Measurements from ENCODE around the gene PITX3.

The PITX3 gene

DNA sequence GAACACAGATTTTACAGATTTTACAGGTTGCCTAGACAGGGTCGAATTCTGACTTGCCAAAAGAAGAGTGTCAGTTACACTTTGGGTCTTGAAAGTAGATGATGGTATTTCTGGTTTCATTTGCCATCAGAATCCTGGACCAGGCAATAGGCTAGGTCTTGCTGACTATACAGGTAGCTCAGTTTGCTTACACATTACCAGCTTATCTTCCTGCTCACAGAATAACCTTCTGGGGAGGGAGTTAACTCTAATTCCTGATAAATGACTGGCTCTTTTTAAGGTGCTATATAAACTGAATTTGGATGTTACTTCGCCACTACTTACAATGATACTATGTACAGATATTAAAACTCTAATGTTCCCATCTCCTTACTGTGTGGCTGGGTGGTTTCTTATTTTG, 43.8 kb upstream of the PITX3 start:
- TF ChIP-seq, protein P1, sequence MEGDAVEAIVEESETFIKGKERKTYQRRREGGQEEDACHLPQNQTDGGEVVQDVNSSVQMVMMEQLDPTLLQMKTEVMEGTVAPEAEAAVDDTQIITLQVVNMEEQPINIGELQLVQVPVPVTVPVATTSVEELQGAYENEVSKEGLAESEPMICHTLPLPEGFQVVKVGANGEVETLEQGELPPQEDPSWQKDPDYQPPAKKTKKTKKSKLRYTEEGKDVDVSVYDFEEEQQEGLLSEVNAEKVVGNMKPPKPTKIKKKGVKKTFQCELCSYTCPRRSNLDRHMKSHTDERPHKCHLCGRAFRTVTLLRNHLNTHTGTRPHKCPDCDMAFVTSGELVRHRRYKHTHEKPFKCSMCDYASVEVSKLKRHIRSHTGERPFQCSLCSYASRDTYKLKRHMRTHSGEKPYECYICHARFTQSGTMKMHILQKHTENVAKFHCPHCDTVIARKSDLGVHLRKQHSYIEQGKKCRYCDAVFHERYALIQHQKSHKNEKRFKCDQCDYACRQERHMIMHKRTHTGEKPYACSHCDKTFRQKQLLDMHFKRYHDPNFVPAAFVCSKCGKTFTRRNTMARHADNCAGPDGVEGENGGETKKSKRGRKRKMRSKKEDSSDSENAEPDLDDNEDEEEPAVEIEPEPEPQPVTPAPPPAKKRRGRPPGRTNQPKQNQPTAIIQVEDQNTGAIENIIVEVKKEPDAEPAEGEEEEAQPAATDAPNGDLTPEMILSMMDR (IDR thresholded peaks at IDR 0.05; ENCODE audit: low read depth, low read length) = no peak
- TF ChIP-seq POLR2A (IDR thresholded peaks at IDR 0.05; ENCODE audit: extremely low read depth, insufficient read length) (no peak), MYC (IDR thresholded peaks at IDR 0.05; ENCODE audit: low read depth, low read length) (no peak)
- TF ChIP-seq, protein P2, sequence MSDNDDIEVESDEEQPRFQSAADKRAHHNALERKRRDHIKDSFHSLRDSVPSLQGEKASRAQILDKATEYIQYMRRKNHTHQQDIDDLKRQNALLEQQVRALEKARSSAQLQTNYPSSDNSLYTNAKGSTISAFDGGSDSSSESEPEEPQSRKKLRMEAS (IDR thresholded peaks at IDR 0.05; ENCODE audit: low read depth, low read length) = no peak
- H3K4me3 ChIP-seq (ENCODE audit: low read depth, low read length) = no peak overlapping the region
- DNase-seq (ENCODE audit: low read depth) = no peak

DNA sequence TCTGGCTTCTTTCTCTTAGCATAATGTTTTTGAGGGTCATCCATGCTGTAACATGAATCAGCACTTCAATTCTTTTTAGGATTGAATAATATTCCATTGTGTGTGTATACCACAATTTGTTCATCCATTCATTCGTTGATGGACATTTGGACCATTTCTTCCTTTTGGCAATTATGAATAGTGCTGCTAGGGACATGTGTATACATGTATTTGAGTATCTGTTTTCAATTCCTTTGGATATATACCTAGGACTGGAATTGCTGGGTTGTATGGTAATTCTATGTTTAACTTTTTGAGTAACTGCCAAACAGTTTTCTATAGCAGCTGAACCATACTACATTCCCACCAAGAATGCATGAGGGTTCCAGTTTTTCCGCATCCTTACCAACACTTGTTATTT, 43.2 kb upstream of the PITX3 start:
- DNase-seq (ENCODE audit: low read depth) = no peak
- no peak overlapping the region for H3K4me3 ChIP-seq (ENCODE audit: low read depth, low read length)
- TF ChIP-seq MYC (IDR thresholded peaks at IDR 0.05; ENCODE audit: low read depth, low read length) (no peak), POLR2A (IDR thresholded peaks at IDR 0.05; ENCODE audit: extremely low read depth, insufficient read length) (no peak)
- TF ChIP-seq, protein P2 (IDR thresholded peaks at IDR 0.05; ENCODE audit: low read depth, low read length) = no peak
- TF ChIP-seq, protein P1 (IDR thresholded peaks at IDR 0.05; ENCODE audit: low read depth, low read length) = no peak

DNA sequence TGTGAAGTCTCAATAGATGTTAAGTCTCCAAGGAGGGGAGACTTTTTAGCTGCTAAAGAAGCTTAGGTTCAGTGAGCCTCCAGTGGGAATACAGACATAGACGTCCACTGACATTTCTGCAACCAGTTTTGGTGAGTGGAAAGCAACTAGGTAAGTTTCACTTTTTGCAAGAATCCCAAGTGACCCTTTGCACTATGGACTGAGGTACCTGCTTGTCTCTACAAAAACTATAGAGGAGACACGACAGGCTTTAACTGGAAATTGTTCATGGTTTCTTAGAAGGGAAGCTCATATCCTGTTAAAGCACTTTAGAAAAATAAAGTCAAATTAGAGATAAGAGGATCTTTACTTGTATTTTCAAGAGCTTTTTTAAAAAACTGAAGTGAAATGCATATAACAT, 42.6 kb upstream of the PITX3 start:
- TF ChIP-seq MYC (IDR thresholded peaks at IDR 0.05; ENCODE audit: low read depth, low read length) (no peak), POLR2A (IDR thresholded peaks at IDR 0.05; ENCODE audit: extremely low read depth, insufficient read length) (no peak)
- TF ChIP-seq, protein P2 (IDR thresholded peaks at IDR 0.05; ENCODE audit: low read depth, low read length) = no peak
- TF ChIP-seq, protein P1 (IDR thresholded peaks at IDR 0.05; ENCODE audit: low read depth, low read length) = no peak
- no peak overlapping the region for H3K4me3 ChIP-seq (ENCODE audit: low read depth, low read length)
- no peak for DNase-seq (ENCODE audit: low read depth)

DNA sequence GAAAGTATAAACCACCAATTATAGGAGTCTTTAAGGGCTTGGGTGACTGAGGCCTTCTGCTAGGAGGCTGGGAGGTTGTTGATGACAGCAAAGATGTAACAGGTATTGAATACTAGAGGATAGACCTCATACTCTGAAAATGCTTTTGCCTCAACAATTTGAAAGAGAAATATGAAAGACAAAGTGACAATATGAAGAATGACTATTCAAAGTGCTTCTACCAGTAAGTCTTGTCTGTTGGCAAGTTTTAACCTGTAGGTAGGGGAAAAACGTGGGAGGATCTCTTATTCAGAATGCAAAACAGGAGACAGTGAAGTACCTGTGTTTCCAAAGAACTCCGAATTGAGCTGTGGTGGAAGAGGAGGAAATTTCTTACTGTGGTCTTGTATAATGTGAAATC, 42.2 kb upstream of the PITX3 start:
- TF ChIP-seq, protein P2 (IDR thresholded peaks at IDR 0.05; ENCODE audit: low read depth, low read length) = no peak
- TF ChIP-seq MYC (IDR thresholded peaks at IDR 0.05; ENCODE audit: low read depth, low read length) (no peak), POLR2A (IDR thresholded peaks at IDR 0.05; ENCODE audit: extremely low read depth, insufficient read length) (no peak)
- TF ChIP-seq, protein P1 (IDR thresholded peaks at IDR 0.05; ENCODE audit: low read depth, low read length) = no peak
- no peak overlapping the region for H3K4me3 ChIP-seq (ENCODE audit: low read depth, low read length)
- no peak for DNase-seq (ENCODE audit: low read depth)

DNA sequence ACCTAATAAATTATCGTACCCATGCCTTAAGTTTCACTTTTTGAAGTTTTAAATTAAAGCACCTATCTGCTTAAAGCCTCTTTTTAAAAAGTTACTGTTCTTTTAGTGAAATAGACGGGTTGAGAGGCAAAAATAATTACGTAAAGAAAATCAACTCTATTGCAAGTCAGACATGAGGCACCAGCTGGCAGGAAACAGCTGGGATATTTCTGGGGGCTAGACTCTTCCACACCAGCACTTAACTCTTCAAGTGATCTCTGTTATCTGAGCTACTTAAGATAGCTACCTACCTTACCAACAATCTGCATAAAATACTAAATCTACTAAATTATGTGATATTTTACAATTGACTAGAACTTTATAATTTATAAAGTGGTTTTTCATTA, 39.8 kb upstream of the PITX3 start:
- DNase-seq (ENCODE audit: low read depth) = no peak
- TF ChIP-seq, protein P1 (IDR thresholded peaks at IDR 0.05; ENCODE audit: low read depth, low read length) = no peak
- TF ChIP-seq, protein P2 (IDR thresholded peaks at IDR 0.05; ENCODE audit: low read depth, low read length) = no peak
- TF ChIP-seq POLR2A (IDR thresholded peaks at IDR 0.05; ENCODE audit: extremely low read depth, insufficient read length) = no peak
- no peak for TF ChIP-seq MYC (IDR thresholded peaks at IDR 0.05; ENCODE audit: low read depth, low read length)
- H3K4me3 ChIP-seq (ENCODE audit: low read depth, low read length) = no peak overlapping the region
